D721Med (cell line): ENCODE measurements around the gene PDLIM5.
A peak's percentile ranks its signal among the peaks of the same experiment; 100 is the strongest.

Experiments
- DNase-seq: peaks from one replicate; pipeline ENCODE4 v3.0.0; 2011; ENCODE audit warnings: low spot score; ENCODE audit not compliant: insufficient read length
- FAIRE-seq: peaks from 2 replicates; lab custom pipeline; 2011; peaks lifted over from hg19 to GRCh38; lab: Jason Lieb, UNC
- TF ChIP-seq, protein P1 (sequence below): IDR thresholded peaks from 2 replicates; pipeline ENCODE4 v1.5.1; 2012; ENCODE audit warnings: mild to moderate bottlenecking, control low read depth; ENCODE audit not compliant: insufficient read depth; ENCODE audit errors: missing control alignments

PDLIM5 gene

DNA sequence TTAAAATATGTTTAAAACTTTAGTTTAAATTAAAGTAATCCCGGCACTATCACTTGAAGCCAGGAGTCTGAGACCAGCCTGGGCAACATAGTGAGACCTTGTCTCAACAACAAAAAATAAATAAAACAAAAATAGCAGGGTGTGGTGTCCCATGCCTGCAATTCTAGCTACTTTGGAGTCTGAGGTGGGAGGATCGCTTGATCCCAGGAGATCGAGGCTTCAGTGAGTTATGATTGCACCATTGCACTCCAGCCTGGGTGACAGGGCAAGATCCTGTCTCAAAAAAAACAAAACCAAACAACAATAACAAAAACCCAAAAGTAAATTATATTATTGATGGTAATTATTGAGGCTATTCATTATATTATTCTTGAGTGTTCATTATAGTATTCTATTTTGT lies 9.9 kb upstream of the PDLIM5 start:
- TF ChIP-seq, protein P1, sequence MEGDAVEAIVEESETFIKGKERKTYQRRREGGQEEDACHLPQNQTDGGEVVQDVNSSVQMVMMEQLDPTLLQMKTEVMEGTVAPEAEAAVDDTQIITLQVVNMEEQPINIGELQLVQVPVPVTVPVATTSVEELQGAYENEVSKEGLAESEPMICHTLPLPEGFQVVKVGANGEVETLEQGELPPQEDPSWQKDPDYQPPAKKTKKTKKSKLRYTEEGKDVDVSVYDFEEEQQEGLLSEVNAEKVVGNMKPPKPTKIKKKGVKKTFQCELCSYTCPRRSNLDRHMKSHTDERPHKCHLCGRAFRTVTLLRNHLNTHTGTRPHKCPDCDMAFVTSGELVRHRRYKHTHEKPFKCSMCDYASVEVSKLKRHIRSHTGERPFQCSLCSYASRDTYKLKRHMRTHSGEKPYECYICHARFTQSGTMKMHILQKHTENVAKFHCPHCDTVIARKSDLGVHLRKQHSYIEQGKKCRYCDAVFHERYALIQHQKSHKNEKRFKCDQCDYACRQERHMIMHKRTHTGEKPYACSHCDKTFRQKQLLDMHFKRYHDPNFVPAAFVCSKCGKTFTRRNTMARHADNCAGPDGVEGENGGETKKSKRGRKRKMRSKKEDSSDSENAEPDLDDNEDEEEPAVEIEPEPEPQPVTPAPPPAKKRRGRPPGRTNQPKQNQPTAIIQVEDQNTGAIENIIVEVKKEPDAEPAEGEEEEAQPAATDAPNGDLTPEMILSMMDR, result no peak
- FAIRE-seq (no peak), DNase-seq (no peak)

GRCh38 chr4:94442251-94442650 lies 9.5 kb upstream of the PDLIM5 start:
- DNase-seq (no peak), FAIRE-seq (no peak)
- TF ChIP-seq, protein P1, result no peak

GRCh38 chr4:94446386-94446785 lies 5.4 kb upstream of the PDLIM5 start:
- TF ChIP-seq, protein P1, result no peak
- DNase-seq (no peak), FAIRE-seq (no peak)

DNA sequence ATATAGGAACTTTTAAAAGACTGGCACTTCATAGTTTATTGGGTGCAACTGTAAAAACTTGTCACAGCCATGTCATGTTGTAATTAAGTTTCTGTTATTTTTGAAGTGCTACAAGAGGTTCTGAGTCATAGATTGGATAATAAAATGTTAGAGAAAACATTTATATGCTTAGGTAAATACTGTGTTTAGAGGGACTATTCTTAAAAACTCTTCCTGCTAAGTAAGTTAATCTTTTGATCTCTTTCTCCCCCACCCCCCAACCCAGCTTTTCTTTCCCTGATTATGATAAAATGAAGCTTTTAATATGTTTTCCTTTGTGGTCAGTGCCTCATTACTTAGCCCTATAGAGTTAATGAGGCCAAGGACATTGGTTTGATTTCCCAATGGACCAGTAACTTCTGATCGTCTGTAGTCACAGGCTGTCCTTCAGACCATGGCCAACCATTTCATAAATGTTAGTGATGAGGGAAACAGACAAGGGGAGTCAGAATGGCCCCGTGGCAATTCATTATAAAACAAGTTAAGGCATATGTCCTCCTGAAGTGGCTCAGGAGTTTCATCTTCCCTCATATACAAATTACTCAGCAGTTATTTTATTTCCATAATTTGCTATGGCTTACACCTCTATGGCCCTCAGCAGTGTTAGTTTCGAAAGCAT lies 3.9 kb upstream of the PDLIM5 start:
- FAIRE-seq (peak; percentile 16), DNase-seq (no peak)
- TF ChIP-seq, protein P1, result no peak

DNA sequence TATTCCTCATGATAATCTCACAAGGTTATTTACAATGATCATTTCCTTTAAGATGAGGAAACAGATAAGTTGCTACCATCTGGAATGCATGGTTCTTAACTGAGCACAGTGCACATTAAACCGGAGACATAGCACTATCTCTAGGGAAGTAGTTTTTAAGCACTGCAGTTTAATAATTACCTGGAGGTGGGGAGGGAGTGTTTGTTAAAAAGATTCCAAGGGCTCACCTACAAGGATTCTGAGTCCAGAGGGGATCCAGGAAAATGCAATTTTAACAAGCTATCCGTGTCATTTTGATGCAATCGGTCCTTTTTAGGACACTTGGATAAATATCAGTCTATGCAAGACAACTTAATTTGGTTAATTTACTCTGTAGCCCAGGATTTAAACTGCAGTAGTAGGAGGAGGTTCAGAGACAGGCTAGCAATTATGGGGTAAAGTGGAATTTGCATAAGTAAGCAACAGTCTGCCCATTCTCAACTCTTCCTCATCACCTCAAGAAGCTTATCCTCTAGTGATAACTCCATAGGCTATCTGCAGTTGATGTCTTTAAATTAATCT lies 2.8 kb upstream of the PDLIM5 start:
- FAIRE-seq (peak; percentile 88), DNase-seq (no peak)
- TF ChIP-seq, protein P1, result no peak

DNA sequence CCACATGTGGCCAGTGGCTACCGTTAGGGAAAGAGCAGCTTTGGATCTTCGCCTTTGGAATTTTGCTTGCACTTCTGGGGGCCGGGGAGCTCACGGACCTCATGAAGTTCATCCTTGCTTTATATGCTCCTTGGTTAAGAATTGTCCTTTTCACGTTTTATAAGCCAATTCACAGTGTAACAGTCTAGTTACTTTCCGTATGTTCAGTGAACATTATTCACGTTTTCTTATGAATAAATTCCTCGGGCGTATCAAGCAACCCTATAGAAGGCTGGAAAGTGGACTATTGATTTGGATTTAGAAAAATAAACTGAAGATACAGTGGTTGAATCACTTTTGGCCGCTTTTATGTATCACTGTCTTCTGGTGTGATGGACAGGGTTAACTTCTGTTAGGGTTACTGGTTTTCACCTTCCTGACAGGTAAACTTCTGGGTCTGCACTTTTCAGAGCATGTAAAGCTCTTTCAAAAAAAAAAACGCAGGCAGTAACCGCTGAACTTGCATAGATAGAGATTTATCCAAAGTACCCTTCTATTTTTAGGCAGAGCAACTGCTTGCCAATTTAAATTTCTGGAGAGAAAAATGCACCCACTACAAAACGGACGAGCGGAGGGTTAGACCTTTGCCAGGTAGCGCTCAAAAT lies 569 bp upstream of the PDLIM5 start:
- DNase-seq (no peak), FAIRE-seq (no peak)
- TF ChIP-seq, protein P1, result no peak
